Keratinocyte (primary cell): Measurements from ENCODE around the gene SULT1A1. TPM values are rescaled to one million over a fixed set of nuclear protein-coding genes. Genes with fewer than 3 reads are reported as not detected.
"Not testable (repeated sequence)": the region's sequence is repeated elsewhere in the genome, so short reads cannot be mapped to it uniquely, and the experiment has no call there.

ENCODE experiments used
- DNase-seq: peaks from one replicate; pipeline ENCODE4 v3.0.0-alpha.2; 2011; ENCODE audit warnings: low read depth, missing footprints, low spot score
- FAIRE-seq: peaks from 2 replicates; lab custom pipeline; 2011; peaks lifted over from hg19 to GRCh38; lab: Jason Lieb, UNC
- H2AFZ ChIP-seq: 2 replicates; pipeline ENCODE4 v1.6.0; 2012; ENCODE audit warnings: low read length, control low read depth, inconsistent platforms; ENCODE audit not compliant: control insufficient read depth
- H3K27ac ChIP-seq: 2 replicates; pipeline ENCODE4 v1.5.1; 2011; ENCODE audit warnings: low read length; ENCODE audit not compliant: control insufficient read depth, insufficient read depth
- H3K27me3 ChIP-seq: 3 replicates; pipeline ENCODE4 v1.6.0; 2011; ENCODE audit warnings: low read length; ENCODE audit not compliant: control insufficient read depth, insufficient read depth; ENCODE audit errors: extremely low read depth
- H3K36me3 ChIP-seq, 2 experiments: 2 replicates in 1 of 2; 3 replicates in 1 of 2; pipeline ENCODE4 v1.5.1; 2011; ENCODE audit warnings: low read length in 2 of 2, mild to moderate bottlenecking in 1 of 2; ENCODE audit not compliant: control insufficient read depth in 2 of 2, insufficient read depth in 2 of 2; ENCODE audit errors: extremely low read depth in 1 of 2
- H3K4me1 ChIP-seq: 3 replicates; pipeline ENCODE4 v1.5.1; 2011; ENCODE audit warnings: low read length; ENCODE audit not compliant: control insufficient read depth, insufficient read depth; ENCODE audit errors: extremely low read depth
- H3K4me2 ChIP-seq: 3 replicates; pipeline ENCODE4 v1.6.0; 2011; ENCODE audit warnings: low read depth, low read length; ENCODE audit not compliant: control insufficient read depth, insufficient read depth; ENCODE audit errors: extremely low read depth
- H3K4me3 ChIP-seq, 3 experiments: fragments of 200-600 bp in 1 of 3; sonication (generic) in 1 of 3; 2 replicates in 2 of 3; 3 replicates in 1 of 3; pipeline ENCODE4 v1.5.1; 2011 to 2016; ENCODE audit warnings: low read length in 3 of 3, mild to moderate bottlenecking in 3 of 3, control low read depth in 2 of 3, inconsistent platforms in 1 of 3, low read depth in 1 of 3, mixed read lengths in 1 of 3, mixed run types in 1 of 3, moderate library complexity in 1 of 3; ENCODE audit not compliant: control insufficient read depth in 2 of 3, insufficient read depth in 2 of 3; ENCODE audit errors: extremely low read depth in 1 of 3
- H3K79me2 ChIP-seq: 2 replicates; pipeline ENCODE4 v1.6.0; 2012; ENCODE audit warnings: low read length; ENCODE audit not compliant: control insufficient read depth, insufficient read depth
- H3K9ac ChIP-seq: 3 replicates; pipeline ENCODE4 v1.6.0; 2011; ENCODE audit warnings: low read length; ENCODE audit not compliant: control insufficient read depth, insufficient read depth; ENCODE audit errors: extremely low read depth
- H3K9me1 ChIP-seq: 3 replicates; pipeline ENCODE4 v1.6.0; 2011; ENCODE audit warnings: low read length; ENCODE audit not compliant: control insufficient read depth, insufficient read depth; ENCODE audit errors: extremely low read depth
- H3K9me3 ChIP-seq: 2 replicates; pipeline ENCODE4 v1.5.1; 2012; ENCODE audit warnings: low read depth, low read length; ENCODE audit not compliant: control insufficient read depth
- H4K20me1 ChIP-seq: 3 replicates; pipeline ENCODE4 v1.6.0; 2011; ENCODE audit warnings: low read length; ENCODE audit not compliant: control insufficient read depth, insufficient read depth; ENCODE audit errors: extremely low read depth
- EZH2 ChIP-seq: IDR thresholded peaks from one replicate; pipeline ENCODE4 v1.6.1; 2012; ENCODE audit warnings: inconsistent platforms, mild to moderate bottlenecking, low read length, moderate library complexity
- dilution Hi-C: fragments of 300-500 bp; cut with MboI; formaldehyde crosslinking; loops from one replicate; pipeline ENCODE4 v1.7.0; 2020; ENCODE audit warnings: low sequenced_read_pairs; ENCODE audit not compliant: extremely low pct_ligation_motif_present
- polyA plus RNA-seq, 5 experiments: library from polyadenylated mRNA; depleted of rRNA in 3 of 5; stranded (reverse) in 3 of 5; stranded (forward) in 1 of 5; unstranded in 1 of 5; fragments of >200 nt; gene quantifications; 1 replicate in 1 of 5; 2 replicates in 3 of 5; 3 replicates in 1 of 5; pipeline versions ENCODE4 v1.2.1 to v1.2.3, GENCODE V29; 2011 to 2012; ENCODE audit warnings: missing spikeins in 2 of 5, low read depth in 1 of 5, low replicate concordance in 1 of 5
- TF ChIP-seq, protein P1 (sequence below), 3 experiments: IDR thresholded peaks in 1 of 3; conservative IDR thresholded peaks in 1 of 3; optimal IDR thresholded peaks in 1 of 3; 2 replicates in 2 of 3; 3 replicates in 1 of 3; pipeline versions ENCODE3 to v1.5.1; 2011; ENCODE audit warnings: low read length in 3 of 3, mild to moderate bottlenecking in 3 of 3, moderate library complexity in 2 of 3, control low read depth in 1 of 3, inconsistent platforms in 1 of 3; ENCODE audit not compliant: insufficient read depth in 2 of 3; ENCODE audit errors: extremely low read depth in 1 of 3

Gene SULT1A1
- polyA plus RNA-seq, 1 donor (not counting 4 experiments of a cell fraction or from before 2014, with no cell fraction given), result 1.6 TPM

DNA sequence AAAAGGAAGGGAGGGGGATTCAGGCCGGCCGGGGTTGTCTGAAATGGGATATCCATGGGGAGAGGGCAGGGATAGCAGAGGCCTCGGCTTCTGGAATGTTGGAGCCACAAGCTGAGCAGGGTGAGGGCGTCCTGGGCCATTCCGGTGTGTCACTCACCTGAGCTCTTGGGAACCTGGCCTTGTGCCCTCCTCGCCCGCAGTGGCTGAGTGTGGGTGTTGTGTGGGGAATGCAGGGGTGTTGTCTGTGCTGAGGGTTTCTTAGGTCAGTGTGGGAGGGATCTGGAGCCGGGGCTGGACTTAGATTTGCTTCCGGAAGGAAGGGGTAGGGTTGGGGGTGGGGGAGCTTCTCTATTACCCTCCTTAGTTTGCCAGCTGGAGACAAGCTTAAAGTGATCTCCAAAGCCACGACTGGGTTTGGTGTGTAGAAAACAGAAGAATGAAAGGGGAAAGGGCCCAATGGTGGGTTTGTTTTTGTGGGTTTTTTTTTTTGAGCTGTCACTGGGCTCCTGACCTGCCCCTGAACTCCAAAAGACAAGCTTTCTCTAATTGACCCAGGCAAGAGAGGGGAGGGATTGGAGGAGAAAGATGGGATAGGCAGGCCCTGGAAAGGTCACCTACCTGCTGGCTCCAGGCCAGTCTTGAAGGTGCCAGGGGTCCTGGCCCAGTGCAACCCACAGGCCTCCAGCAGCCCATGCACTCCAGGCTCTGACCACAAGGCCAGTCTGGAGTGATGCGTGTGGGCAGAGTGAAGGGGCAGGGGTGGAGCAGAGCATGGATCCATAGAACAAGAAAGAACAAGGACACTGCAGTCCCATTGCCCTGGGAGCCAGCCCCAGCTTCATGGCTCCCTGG lies 12.8 kb downstream of the SULT1A1 start, which contains the start of gene SULT1A2:
SULT1A2 (minus strand) TSS at position 211 of the 852 bp plus-strand sequence. CDS start 1,120 bp downstream, outside the sequence.
- Histone ChIP-seq H3K9me3 (no peaks in the 10 kb centered on the region), H3K9ac (no peak within 1 kb of the TSS), H3K4me2 (no peak within 1 kb of the TSS), H3K79me2 (no peaks in the 10 kb centered on the region), H3K27me3 (no peaks in the 10 kb centered on the region), H4K20me1 (no peaks in the 10 kb centered on the region), H3K27ac (no peak within 1 kb of the TSS), H3K36me3 (no peaks in the 10 kb centered on the region), H3K4me1 (no peaks in the 10 kb centered on the region), H3K4me3 (no peak within 1 kb of the TSS), H2AFZ (no peak within 1 kb of the TSS), H3K9me1 (no peaks in the 10 kb centered on the region)
- dilution Hi-C loops, result no loop called here
- DNase-seq (peak; percentile 11), FAIRE-seq (no peak)
- TF ChIP-seq EZH2, result no peak
- TF ChIP-seq, protein P1, sequence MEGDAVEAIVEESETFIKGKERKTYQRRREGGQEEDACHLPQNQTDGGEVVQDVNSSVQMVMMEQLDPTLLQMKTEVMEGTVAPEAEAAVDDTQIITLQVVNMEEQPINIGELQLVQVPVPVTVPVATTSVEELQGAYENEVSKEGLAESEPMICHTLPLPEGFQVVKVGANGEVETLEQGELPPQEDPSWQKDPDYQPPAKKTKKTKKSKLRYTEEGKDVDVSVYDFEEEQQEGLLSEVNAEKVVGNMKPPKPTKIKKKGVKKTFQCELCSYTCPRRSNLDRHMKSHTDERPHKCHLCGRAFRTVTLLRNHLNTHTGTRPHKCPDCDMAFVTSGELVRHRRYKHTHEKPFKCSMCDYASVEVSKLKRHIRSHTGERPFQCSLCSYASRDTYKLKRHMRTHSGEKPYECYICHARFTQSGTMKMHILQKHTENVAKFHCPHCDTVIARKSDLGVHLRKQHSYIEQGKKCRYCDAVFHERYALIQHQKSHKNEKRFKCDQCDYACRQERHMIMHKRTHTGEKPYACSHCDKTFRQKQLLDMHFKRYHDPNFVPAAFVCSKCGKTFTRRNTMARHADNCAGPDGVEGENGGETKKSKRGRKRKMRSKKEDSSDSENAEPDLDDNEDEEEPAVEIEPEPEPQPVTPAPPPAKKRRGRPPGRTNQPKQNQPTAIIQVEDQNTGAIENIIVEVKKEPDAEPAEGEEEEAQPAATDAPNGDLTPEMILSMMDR (optimal IDR thresholded peaks at IDR 0.05 in 1 of 3, IDR thresholded peaks at IDR 0.05 in 1 of 3, conservative IDR thresholded peaks at IDR 0.05 in 1 of 3; ENCODE audit: extremely low read depth in 1 of 3, insufficient read depth in 2 of 3, low read length in 3 of 3), result no peak

DNA sequence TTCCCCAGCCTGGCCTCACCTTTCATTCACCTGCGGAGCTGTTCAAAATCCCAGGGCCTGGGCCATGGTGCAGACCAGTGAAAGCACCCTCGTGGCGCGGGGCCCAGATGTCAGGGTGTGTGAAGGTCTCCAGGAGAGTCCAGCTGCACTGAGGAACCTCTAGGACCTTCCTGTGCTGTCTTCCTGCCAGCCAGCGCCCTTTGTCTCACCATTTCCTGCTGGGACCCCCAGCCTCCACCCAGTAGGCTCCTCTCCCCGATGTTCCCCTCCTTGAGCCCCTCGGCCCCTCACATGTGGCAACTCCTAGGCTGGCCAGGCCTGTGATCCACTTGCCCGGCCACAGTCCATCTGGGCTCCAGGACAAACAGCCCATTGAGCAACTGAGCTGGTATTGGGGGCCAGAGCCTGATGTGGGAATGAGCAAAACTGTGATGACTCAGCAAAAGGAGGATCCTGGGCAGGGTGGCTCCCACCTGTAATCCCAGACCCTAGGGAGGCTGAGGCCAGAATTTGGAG lies 13.7 kb downstream of the SULT1A1 start:
- Histone ChIP-seq H3K4me1 (no peaks in the 10 kb centered on the region), H3K9me1 (no peaks in the 10 kb centered on the region), H3K27ac (no peak overlapping the region), H3K4me3 (no peak overlapping the region), H3K4me2 (no peak overlapping the region), H3K9me3 (no peaks in the 10 kb centered on the region), H3K36me3 (no peaks in the 10 kb centered on the region), H3K79me2 (no peaks in the 10 kb centered on the region), H3K9ac (no peak overlapping the region), H3K27me3 (no peaks in the 10 kb centered on the region), H2AFZ (no peak overlapping the region), H4K20me1 (no peaks in the 10 kb centered on the region)
- dilution Hi-C loops, result no loop called here
- FAIRE-seq (no peak), DNase-seq (no peak)
- TF ChIP-seq, protein P1 (optimal IDR thresholded peaks at IDR 0.05 in 1 of 3, IDR thresholded peaks at IDR 0.05 in 1 of 3, conservative IDR thresholded peaks at IDR 0.05 in 1 of 3; ENCODE audit: extremely low read depth in 1 of 3, insufficient read depth in 2 of 3, low read length in 3 of 3), result no peak
- TF ChIP-seq EZH2, result no peak

- H3K9me3 ChIP-seq, DNase-seq, H3K9ac ChIP-seq, H3K9me1 ChIP-seq, H3K4me2 ChIP-seq, H2AFZ ChIP-seq, H3K27me3 ChIP-seq, FAIRE-seq, H3K27ac ChIP-seq, H3K4me3 ChIP-seq, H3K79me2 ChIP-seq, H3K36me3 ChIP-seq, dilution Hi-C loops, H3K4me1 ChIP-seq, H4K20me1 ChIP-seq: not testable (repeated sequence)
Observed at GRCh38 chr16:28595451-28595850, 14.4 kb downstream of the SULT1A1 start.
